Lower lobe of right lung (tissue), 2 donors: ENCODE data around the gene KLHL2. TPM values are rescaled to one million over a fixed set of nuclear protein-coding genes. Genes with fewer than 3 reads are reported as not detected.

Experiments
- ATAC-seq, 2 donors: fragments of 200-7000 bp; cut with Tn5 transposase; one replicate each; pipeline ENCODE4 v1.9.1; 2020 to 2022; ENCODE audit warnings: mild to moderate bottlenecking in 2 of 2, moderate library complexity in 2 of 2
- DNase-seq: peaks from one replicate; pipeline ENCODE4 v3.0.0-alpha.2; 2020
- H3K27ac ChIP-seq: fragments of 200-600 bp; one replicate; pipeline ENCODE4 v1.8.0; 2022
- H3K27me3 ChIP-seq: fragments of 200-600 bp; one replicate; pipeline ENCODE4 v1.8.0; 2022; ENCODE audit warnings: low read depth
- H3K36me3 ChIP-seq: fragments of 200-600 bp; one replicate; pipeline ENCODE4 v1.8.0; 2022; ENCODE audit warnings: mild to moderate bottlenecking
- H3K4me1 ChIP-seq: fragments of 200-600 bp; one replicate; pipeline ENCODE4 v1.8.0; 2022
- H3K4me3 ChIP-seq: fragments of 200-600 bp; one replicate; pipeline ENCODE4 v1.8.0; 2022; ENCODE audit warnings: mild to moderate bottlenecking
- H3K9me3 ChIP-seq: fragments of 200-600 bp; one replicate; pipeline ENCODE4 v1.8.0; 2022
- intact Hi-C: fragments of 100-400 bp; cut with DNase I; formaldehyde crosslinking; loops from one replicate; pipeline ENCODE4 v1.11.0; 2022
- total RNA-seq: library from RNA; stranded (reverse); fragmentation: NEBNext Ultra II Directional; extraction: Animal tissue kit (Norgen Biotek cat#: 25700); gene quantifications from one replicate; pipeline ENCODE4 v1.2.1, GENCODE V29; 2021
- TF ChIP-seq, protein P1 (sequence below): fragments of 200-600 bp; IDR thresholded peaks from one replicate; pipeline ENCODE4 v1.8.0; 2022; ENCODE audit warnings: antibody characterized with exemption, mild to moderate bottlenecking
- donor health status: DM: no; HTN: yes; CAD: no; lungs with severe emphysema.

KLHL2 gene
- total RNA-seq, 1 donor from 2014 or later: 37.7 TPM

DNA sequence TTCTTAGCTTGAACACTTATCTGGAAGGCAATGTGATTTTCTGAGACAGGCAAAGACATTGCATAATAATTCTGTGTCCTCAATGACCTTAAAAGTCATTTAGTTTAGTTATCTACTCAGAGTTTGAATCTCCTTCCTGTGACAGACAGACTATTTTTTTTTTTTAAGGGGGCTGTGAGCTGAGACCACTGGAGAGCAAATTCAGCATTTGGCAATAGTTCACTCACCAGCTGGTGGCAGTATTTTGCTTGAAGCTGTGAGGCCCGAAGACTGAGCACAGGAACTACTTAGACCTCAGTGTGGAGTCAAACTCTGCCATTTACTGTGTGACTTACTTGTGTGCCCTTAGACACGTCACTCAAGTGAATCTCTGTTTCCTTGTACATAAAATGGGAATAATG is 148.5 kb downstream of the KLHL2 start:
- no peak for DNase-seq
- Histone ChIP-seq H3K36me3 (no peaks in the 10 kb centered on the region), H3K9me3 (no peaks in the 10 kb centered on the region), H3K27me3 (no peaks in the 10 kb centered on the region), H3K4me1 (peaks cover 15% of the 10 kb centered on the region), H3K27ac (no peak overlapping the region), H3K4me3 (no peak overlapping the region)
- ATAC-seq: peak in 1 of 2 donors; percentile 60
- TF ChIP-seq, protein P1, sequence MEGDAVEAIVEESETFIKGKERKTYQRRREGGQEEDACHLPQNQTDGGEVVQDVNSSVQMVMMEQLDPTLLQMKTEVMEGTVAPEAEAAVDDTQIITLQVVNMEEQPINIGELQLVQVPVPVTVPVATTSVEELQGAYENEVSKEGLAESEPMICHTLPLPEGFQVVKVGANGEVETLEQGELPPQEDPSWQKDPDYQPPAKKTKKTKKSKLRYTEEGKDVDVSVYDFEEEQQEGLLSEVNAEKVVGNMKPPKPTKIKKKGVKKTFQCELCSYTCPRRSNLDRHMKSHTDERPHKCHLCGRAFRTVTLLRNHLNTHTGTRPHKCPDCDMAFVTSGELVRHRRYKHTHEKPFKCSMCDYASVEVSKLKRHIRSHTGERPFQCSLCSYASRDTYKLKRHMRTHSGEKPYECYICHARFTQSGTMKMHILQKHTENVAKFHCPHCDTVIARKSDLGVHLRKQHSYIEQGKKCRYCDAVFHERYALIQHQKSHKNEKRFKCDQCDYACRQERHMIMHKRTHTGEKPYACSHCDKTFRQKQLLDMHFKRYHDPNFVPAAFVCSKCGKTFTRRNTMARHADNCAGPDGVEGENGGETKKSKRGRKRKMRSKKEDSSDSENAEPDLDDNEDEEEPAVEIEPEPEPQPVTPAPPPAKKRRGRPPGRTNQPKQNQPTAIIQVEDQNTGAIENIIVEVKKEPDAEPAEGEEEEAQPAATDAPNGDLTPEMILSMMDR: peak; percentile 36
- intact Hi-C loops: no loop called here

DNA sequence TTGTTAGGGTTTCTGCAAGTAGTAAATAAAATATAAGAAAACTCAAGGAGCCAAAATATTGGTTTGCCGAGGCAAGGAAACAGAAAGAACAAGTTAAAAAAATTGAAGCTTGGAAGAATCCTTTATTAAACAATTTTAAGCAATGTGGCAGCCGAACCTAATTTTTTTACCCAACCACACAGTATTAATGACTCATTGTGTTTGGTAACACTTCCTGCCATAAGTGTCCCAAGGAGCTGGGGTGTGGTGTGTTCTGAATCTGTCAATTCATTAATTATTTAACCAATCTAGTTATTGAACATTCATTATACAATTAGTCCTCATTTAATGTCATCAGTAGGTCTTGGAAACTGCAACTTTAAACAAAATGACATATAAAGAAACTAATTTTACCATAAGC is 152.1 kb downstream of the KLHL2 start:
- peak; percentile 66 to 78 for ATAC-seq

DNA sequence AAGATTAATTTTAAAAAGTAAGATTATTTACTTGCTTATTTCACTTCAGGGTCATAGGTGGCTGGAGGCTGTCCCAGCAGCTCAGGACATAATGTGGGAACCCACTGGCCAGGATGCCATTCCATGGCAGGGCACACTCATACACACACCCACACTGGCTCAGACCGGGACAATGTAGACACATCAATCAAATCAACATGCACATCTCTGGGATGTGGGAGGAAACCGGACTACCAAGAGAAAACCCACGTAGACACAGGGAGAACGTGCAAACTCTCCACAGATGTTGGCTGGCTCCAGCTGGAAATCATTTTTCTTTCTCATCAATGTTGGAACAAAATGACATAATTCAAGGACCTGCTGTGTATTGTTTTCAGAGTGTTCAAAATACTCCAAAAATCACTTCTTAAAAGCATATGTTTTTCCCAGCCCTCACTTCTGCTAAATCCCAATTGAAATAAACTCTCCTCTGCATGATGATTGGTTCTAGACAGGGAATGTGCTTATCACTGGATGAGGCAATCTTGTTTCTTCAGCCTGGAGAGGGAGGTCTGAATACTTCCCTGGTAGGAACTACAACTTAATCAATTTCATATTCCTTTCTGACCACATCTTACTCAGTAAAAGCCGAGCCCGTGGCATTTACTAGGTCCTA is 152.8 kb downstream of the KLHL2 start:
- H3K36me3 ChIP-seq: no peaks in the 10 kb centered on the region
- TF ChIP-seq, protein P1: no peak
- no peaks in the 10 kb centered on the region for H3K27me3 ChIP-seq
- no peaks in the 10 kb centered on the region for H3K9me3 ChIP-seq
- DNase-seq (no peak), ATAC-seq (peak in 1 of 2 donors; percentile 42)
- intact Hi-C loops: no loop called here
- no peak overlapping the region for H3K27ac ChIP-seq
- H3K4me3 ChIP-seq: no peak overlapping the region
- H3K4me1 ChIP-seq: peaks cover 15% of the 10 kb centered on the region

More for the DNA sequence above, 152.1 kb downstream of the KLHL2 start:
- no peaks in the 10 kb centered on the region for H3K27me3 ChIP-seq
- H3K4me1 ChIP-seq: peaks cover 15% of the 10 kb centered on the region
- H3K4me3 ChIP-seq: no peak overlapping the region
- TF ChIP-seq, protein P1: no peak
- no peak for DNase-seq
- H3K9me3 ChIP-seq: no peaks in the 10 kb centered on the region
- H3K36me3 ChIP-seq: no peaks in the 10 kb centered on the region
- intact Hi-C loops: no loop called here
- H3K27ac ChIP-seq: no peak overlapping the region

DNA sequence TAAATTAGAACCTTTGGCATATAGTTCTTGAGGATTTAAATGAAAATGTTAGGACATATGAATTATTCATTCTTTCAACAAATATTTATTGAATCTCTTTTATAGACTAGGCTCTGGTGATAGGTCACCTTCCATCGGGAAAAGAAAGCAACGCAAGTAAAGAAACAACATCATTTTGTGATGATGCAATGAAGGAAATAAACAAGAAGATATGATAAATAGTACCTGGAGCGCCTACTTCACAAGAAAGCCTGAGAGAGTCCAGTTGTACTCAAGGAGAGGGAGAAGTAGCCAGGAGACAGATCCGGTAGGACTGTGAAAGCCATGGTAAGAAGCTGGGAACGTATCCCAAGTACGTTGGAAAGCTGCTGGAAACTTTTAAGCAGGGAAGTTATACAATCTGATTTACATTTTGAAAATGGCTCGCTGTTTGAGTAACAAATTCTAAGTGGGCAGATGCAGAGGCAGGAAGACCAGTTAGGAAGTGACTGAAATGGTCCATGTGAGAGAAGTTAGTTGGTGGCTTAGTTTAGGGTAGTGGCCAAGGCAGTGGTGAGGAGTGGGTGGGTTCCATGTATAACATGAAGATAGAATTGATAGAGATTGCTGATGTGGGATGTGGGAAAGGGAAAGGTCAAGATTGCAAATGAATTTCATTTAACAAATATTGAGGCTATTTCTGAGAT is 153.8 kb downstream of the KLHL2 start:
- no peak overlapping the region for H3K27ac ChIP-seq
- peaks cover 15% of the 10 kb centered on the region for H3K4me1 ChIP-seq
- no peaks in the 10 kb centered on the region for H3K27me3 ChIP-seq
- no peaks in the 10 kb centered on the region for H3K9me3 ChIP-seq
- no peaks in the 10 kb centered on the region for H3K36me3 ChIP-seq
- no peak overlapping the region for H3K4me3 ChIP-seq
- ATAC-seq (no peak), DNase-seq (no peak)
- intact Hi-C loops: no loop called here
- TF ChIP-seq, protein P1: no peak

DNA sequence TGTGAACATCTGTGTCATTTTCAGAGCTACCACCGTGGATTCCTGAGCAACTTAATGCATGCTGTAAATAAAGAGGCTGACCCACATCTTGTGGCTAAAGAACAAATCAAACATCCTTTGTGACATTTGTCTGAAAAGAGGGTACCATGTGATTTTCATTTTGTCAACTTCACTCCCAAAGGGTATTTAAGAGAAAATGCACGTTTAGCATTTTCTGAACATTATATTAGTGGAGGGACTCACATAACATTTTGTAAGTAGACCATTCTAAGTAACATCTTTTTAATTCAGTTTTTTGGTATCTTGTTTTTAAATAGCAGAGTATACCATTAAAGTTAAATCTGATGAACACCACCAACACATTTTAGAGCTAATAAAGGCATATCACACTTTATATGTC is 154.4 kb downstream of the KLHL2 start:
- ATAC-seq: no peak
- H3K4me1 ChIP-seq: peaks cover 15% of the 10 kb centered on the region
- H3K36me3 ChIP-seq: no peaks in the 10 kb centered on the region
- DNase-seq: no peak
- no peak overlapping the region for H3K27ac ChIP-seq
- H3K27me3 ChIP-seq: no peaks in the 10 kb centered on the region
- TF ChIP-seq, protein P1: no peak
- no peaks in the 10 kb centered on the region for H3K9me3 ChIP-seq
- intact Hi-C loops: no loop called here
- no peak overlapping the region for H3K4me3 ChIP-seq
